DOHH2 (cell line): ENCODE results near the gene DAP3.

Source experiments
- EZH2phosphoT487 ChIP-seq: fragments of 200-600 bp; sonication (generic); IDR thresholded peaks from 2 replicates; pipeline ENCODE4 v1.6.1; 2017; ENCODE audit warnings: borderline replicate concordance, mild to moderate bottlenecking, antibody characterized with exemption, low read length, moderate library complexity, mixed read lengths
- TF ChIP-seq, protein P1 (sequence below): fragments of 200-600 bp; sonication (generic); IDR thresholded peaks from one replicate; pipeline ENCODE4 v1.5.1; 2014; ENCODE audit warnings: antibody characterized with exemption, mild to moderate bottlenecking, low read depth, low read length; ENCODE audit not compliant: poor library complexity, severe bottlenecking

DNA sequence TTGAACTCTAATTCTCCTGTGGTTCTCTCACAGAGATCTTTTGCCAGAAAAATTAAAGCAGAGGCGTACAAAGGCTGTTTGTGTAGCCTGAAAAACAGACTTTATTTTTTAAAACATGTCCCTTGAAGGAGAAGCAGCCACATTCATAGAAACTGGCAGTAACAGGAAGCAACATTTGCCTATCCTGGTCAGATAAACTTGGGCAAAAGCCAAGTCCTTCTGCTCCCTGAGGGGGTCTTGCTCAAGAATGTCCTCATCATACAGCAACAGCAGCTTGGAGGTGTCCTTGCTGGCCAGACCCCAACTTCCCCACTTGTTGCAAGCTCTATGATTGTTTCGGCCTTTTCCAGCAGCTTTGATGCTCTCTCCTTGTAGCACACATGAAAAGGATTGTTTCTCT is 42.6 kb upstream of the DAP3 start:
- TF ChIP-seq, protein P1, sequence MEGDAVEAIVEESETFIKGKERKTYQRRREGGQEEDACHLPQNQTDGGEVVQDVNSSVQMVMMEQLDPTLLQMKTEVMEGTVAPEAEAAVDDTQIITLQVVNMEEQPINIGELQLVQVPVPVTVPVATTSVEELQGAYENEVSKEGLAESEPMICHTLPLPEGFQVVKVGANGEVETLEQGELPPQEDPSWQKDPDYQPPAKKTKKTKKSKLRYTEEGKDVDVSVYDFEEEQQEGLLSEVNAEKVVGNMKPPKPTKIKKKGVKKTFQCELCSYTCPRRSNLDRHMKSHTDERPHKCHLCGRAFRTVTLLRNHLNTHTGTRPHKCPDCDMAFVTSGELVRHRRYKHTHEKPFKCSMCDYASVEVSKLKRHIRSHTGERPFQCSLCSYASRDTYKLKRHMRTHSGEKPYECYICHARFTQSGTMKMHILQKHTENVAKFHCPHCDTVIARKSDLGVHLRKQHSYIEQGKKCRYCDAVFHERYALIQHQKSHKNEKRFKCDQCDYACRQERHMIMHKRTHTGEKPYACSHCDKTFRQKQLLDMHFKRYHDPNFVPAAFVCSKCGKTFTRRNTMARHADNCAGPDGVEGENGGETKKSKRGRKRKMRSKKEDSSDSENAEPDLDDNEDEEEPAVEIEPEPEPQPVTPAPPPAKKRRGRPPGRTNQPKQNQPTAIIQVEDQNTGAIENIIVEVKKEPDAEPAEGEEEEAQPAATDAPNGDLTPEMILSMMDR = no peak
- no peak for TF ChIP-seq EZH2phosphoT487
